Endodermal cell (in vitro differentiated cells): Measurements from ENCODE around the gene PRUNE2. TPM values are rescaled to one million over a fixed set of nuclear protein-coding genes. Genes with fewer than 3 reads are reported as not detected.

Experiments used
- DNase-seq: peaks from one replicate; pipeline ENCODE4 v3.0.0-alpha.2; 2017
- H3K27ac ChIP-seq: 2 replicates; pipeline ENCODE4 v1.5.1; 2013; ENCODE audit warnings: mild to moderate bottlenecking, low read depth, low read length, moderate library complexity
- H3K27me3 ChIP-seq: 2 replicates; pipeline ENCODE4 v1.6.1; 2013; ENCODE audit warnings: mild to moderate bottlenecking, low read length, moderate library complexity; ENCODE audit not compliant: insufficient read depth, control insufficient read depth, poor library complexity, severe bottlenecking
- H3K36me3 ChIP-seq: 2 replicates; pipeline ENCODE4 v1.7.0; 2013; ENCODE audit warnings: mild to moderate bottlenecking, low read length, moderate library complexity; ENCODE audit not compliant: control insufficient read depth, insufficient read depth
- H3K4me1 ChIP-seq: one replicate; pipeline ENCODE4 v1.7.0; 2013; ENCODE audit warnings: low read length; ENCODE audit not compliant: control insufficient read depth, insufficient read depth
- H3K4me3 ChIP-seq: 2 replicates; pipeline ENCODE4 v1.5.1; 2013; ENCODE audit warnings: mild to moderate bottlenecking, low read length, moderate library complexity
- H3K9ac ChIP-seq: 2 replicates; pipeline ENCODE4 v1.6.1; 2013; ENCODE audit warnings: mild to moderate bottlenecking, low read length, moderate library complexity; ENCODE audit not compliant: poor library complexity, severe bottlenecking; ENCODE audit errors: extremely low read depth
- H3K9me3 ChIP-seq: 2 replicates; pipeline ENCODE4 v1.6.1; 2013; ENCODE audit warnings: mild to moderate bottlenecking, low read length, moderate library complexity; ENCODE audit not compliant: control insufficient read depth
- H3K27ac Mint-ChIP-seq: 2 replicates; pipeline ENCODE4 v1.8.0; 2020; ENCODE audit warnings: mixed read lengths
- H3K27me3 Mint-ChIP-seq: 2 replicates; pipeline ENCODE4 v1.8.0; 2021; ENCODE audit warnings: mild to moderate bottlenecking, mixed read lengths; ENCODE audit not compliant: insufficient read depth
- H3K36me3 Mint-ChIP-seq: 2 replicates; pipeline ENCODE4 v1.8.0; 2020; ENCODE audit warnings: low read depth, mixed read lengths
- H3K4me1 Mint-ChIP-seq: 2 replicates; pipeline ENCODE4 v1.8.0; 2020; ENCODE audit warnings: mixed read lengths
- H3K4me3 Mint-ChIP-seq: 2 replicates; pipeline ENCODE4 v1.8.0; 2020; ENCODE audit warnings: mild to moderate bottlenecking, moderate library complexity, mixed read lengths
- H3K9me3 Mint-ChIP-seq: 2 replicates; pipeline ENCODE4 v1.8.0; 2020; ENCODE audit warnings: mild to moderate bottlenecking, mixed read lengths
- CTCF ChIP-seq: fragments of 200-600 bp; sonication (generic); conservative IDR thresholded peaks from 2 replicates; pipeline ENCODE4 v1.5.0; 2021; ENCODE audit warnings: antibody characterized with exemption, mild to moderate bottlenecking
- WGBS, 2 experiments: methylation state at CpG; one replicate each; pipeline versions ENCODE4 v1.1.5 to v1.1.7; 2013; ENCODE audit warnings: missing lambda C conversion rate in 2 of 2, mixed read lengths in 1 of 2; ENCODE audit not compliant: insufficient coverage in 1 of 2, insufficient read length in 1 of 2; 5-methylcytosine and 5-hydroxymethylcytosine counted together
- total RNA-seq, 2 donors: library from RNA; stranded (reverse); fragmentation: NEBNext Ultra II Directional in 1 of 2; extraction: Animal tissue kit (Norgen Biotek cat#: 25700) in 1 of 2; gene quantifications; 2 replicates in 1 of 2; 3 replicates in 1 of 2; pipeline ENCODE4 v1.2.1, GENCODE V29; 2021

The PRUNE2 gene
- total RNA-seq, 2 donors from 2014 or later = 4.1 to 6.8 TPM

- H3K27me3 Mint-ChIP-seq = no peaks in the 10 kb centered on the region
- DNase-seq = no peak
- no peak overlapping the region for H3K27ac Mint-ChIP-seq
- TF ChIP-seq CTCF = no peak
- Histone ChIP-seq H3K27ac (no peak overlapping the region), H3K9ac (no peak overlapping the region), H3K9me3 (no peaks in the 10 kb centered on the region), H3K4me3 (no peak overlapping the region), H3K4me1 (peaks cover 2% of the 10 kb centered on the region), H3K36me3 (no peaks in the 10 kb centered on the region), H3K27me3 (no peaks in the 10 kb centered on the region)
- H3K4me1 Mint-ChIP-seq = no peaks in the 10 kb centered on the region
- H3K36me3 Mint-ChIP-seq = no peaks in the 10 kb centered on the region
- H3K4me3 Mint-ChIP-seq = no peak overlapping the region
- WGBS, 2 experiments = 90 to 100% methylated on average over 1 to 4 of the region's 4 CpGs
- H3K9me3 Mint-ChIP-seq = peaks cover 5% of the 10 kb centered on the region
Measured at GRCh38 chr9:76926324-76926741, 20.4 kb upstream of the PRUNE2 start.

GRCh38 chr9:76921165-76921564 is 15.3 kb upstream of the PRUNE2 start:
- Histone ChIP-seq H3K36me3 (no peaks in the 10 kb centered on the region), H3K9ac (no peak overlapping the region), H3K4me1 (peaks cover 2% of the 10 kb centered on the region), H3K27ac (no peak overlapping the region), H3K9me3 (no peaks in the 10 kb centered on the region), H3K27me3 (no peaks in the 10 kb centered on the region), H3K4me3 (no peak overlapping the region)
- no peak for DNase-seq
- H3K9me3 Mint-ChIP-seq = peaks cover 5% of the 10 kb centered on the region
- TF ChIP-seq CTCF = no peak
- no peaks in the 10 kb centered on the region for H3K36me3 Mint-ChIP-seq
- H3K4me3 Mint-ChIP-seq = no peak overlapping the region
- no peak overlapping the region for H3K27ac Mint-ChIP-seq
- H3K4me1 Mint-ChIP-seq = no peaks in the 10 kb centered on the region
- 89% methylated on average over 1 of the region's 1 CpG; no CpG with 5 or more reads in 1 of the 2 experiments for WGBS, 2 experiments
- no peaks in the 10 kb centered on the region for H3K27me3 Mint-ChIP-seq

- H3K9me3 Mint-ChIP-seq = no peaks in the 10 kb centered on the region
- no peak overlapping the region for H3K4me3 ChIP-seq
- no peaks in the 10 kb centered on the region for H3K27me3 ChIP-seq
- H3K9ac ChIP-seq = no peak overlapping the region
- no peaks in the 10 kb centered on the region for H3K9me3 ChIP-seq
- no peak overlapping the region for H3K4me3 Mint-ChIP-seq
- no peak overlapping the region for H3K27ac ChIP-seq
- no peak for DNase-seq
- no peaks in the 10 kb centered on the region for H3K36me3 ChIP-seq
- no peaks in the 10 kb centered on the region for H3K27me3 Mint-ChIP-seq
- peaks cover 2% of the 10 kb centered on the region for H3K4me1 ChIP-seq
- H3K27ac Mint-ChIP-seq = no peak overlapping the region
- TF ChIP-seq CTCF = no peak
- 94 to 97% methylated on average over 4 of the region's 4 CpGs for WGBS, 2 experiments
- peaks cover 1% of the 10 kb centered on the region for H3K4me1 Mint-ChIP-seq
- no peaks in the 10 kb centered on the region for H3K36me3 Mint-ChIP-seq
Measured at GRCh38 chr9:76917299-76917698, 11.4 kb upstream of the PRUNE2 start.
